HG03575 (cell line): ENCODE results near the gene ZNF184.

Source experiments
- ATAC-seq: cut with Tn5 transposase; IDR thresholded peaks from one replicate; pipeline ENCODE4 v1.9.1; 2021; ENCODE audit not compliant: unreplicated experiment, insufficient number of reproducible peaks, low FRiP score; ENCODE audit errors: extremely low read depth

Gene ZNF184

DNA sequence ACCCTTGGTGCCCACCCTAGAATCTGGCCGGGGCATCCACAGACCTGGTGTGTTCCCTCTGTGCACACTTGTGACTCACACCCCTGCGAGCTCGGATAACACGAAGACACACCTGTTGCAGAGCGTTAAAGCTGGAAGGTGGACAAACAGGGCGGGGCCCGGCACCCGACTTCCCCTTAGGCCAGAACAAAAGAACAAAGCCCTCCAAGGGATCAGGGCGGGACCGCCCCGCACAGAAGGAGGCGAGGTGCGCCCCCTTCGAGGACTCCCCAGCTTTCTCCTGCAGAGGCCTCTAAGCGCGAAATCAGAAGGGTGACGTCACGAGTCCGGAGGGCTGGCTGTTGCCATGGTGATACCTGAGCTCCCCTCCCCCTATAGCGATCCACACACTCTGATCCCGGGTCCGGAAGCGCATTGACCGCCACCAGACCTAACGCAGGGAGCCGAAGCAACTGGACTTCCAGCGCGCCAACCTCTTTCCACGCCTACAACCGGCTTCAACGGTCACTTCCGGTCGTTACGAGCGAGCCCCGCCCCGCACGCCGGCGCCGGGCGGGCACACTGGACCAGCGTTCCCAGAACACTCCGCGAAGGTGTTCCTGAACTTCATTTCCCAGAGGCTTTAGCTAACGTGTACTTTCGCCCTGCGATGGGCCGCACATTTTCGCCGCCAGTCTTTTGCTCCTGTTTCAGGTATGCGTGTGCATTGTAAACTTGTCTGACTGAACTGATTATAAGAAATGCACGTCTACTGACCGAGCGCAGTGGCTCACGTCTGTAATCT, at the start of gene ZNF184:
Gene ZNF184 (minus strand): TSS at position 489 of the 784 bp plus-strand sequence. CDS start 811 bp downstream, outside the sequence.
- peak; percentile 48 for ATAC-seq

DNA sequence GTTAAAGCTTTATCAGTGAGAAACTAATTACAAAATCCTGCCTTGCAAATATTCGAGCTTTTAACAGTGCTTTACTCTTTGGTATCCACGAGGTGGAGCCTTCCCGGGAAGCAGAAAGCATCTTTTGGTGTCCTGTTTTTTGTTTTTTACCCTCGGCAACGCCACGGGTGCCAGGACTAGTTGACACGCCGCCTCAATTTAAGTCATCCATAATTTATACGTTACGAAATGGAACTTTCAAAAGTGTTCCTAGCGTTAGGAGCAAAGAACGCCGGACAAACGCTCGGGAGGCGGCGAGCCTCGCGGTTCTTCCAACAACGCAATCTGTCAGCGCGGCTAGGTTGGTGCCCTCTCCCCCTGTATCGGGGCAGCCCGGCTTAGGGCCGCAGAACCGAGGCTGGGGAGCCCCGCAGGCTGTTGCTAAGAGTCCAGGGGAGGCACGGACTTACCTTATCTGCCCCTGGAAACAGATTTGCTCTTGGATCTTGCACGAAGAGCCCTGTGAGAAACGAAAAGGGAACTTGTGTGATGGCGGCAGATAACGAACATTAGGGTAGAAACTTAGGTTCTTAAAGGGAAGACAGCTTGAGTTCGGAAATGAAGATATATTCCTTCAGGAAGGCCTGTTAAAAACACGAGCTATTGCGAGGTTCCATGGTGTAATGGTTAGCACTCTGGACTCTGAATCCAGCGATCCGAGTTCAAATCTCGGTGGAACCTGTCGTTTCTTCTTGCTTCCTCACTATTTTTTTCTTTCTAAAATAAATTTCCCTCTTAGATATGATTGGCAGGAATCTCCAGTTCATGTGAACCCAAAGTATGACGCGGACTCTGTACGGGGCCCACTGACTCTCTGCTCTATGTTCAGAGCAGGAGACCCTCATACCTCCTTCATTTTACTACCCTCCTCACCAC, 46.2 kb upstream of the ZNF184 start:
- no peak for ATAC-seq

DNA sequence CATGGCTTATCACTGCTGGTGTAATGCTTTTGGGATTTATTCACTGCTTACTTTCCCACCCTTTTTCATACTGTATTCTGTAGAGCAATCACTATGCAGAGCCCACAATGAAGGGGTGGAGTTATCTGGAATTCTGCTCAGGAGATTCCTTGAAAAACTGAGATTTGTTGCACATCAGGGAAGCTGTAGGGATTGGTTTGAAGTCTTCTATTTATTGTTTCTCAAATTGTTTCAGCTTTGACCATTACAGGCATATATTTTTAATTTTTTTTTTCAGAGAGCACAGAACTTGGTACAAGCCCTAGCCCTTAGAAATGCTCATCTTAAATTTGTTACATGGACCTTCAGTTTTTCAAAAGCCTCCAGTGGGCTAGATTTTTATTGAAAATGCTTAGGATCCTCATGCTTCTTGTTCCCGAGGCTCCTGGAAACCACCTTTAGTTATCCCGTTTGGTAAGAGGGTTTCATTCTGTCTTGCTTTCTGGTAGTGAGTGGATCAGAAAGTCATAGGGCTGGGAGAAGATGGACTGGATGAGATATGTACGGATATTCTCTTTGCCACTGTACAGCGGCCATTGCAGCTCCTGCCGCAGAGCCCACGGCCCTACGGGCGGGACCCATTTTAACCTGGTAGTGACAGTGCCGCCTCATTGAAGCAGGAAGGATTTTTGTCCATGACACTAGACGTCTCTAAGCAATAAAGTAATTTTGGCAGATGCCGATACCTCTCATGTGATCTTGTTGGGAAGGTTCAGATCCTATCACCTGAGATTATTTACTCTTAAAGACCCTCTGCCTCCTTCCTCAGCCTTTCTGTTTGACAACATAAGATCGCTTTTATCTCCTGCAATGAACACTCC, 45.3 kb upstream of the ZNF184 start:
- ATAC-seq, result no peak

DNA sequence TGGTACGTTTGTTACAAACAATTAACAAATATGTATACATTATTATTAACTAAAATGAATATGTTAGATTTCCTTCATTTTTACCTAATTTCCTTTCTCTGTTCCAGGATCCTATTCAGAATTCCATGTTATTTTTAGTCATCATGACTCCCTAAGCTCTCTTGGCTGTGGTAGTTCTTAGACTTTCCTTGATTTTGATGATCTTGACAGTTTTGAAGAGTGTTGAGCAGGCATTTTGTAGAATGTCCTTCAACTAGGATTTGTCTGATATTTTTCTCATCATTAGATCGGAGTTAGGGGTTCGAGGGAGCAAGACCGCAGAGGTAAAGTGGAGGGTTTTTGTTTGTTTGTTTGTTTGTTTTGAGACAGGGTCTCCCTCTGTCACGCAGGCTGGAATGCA, 44.3 kb upstream of the ZNF184 start:
- ATAC-seq, result no peak

DNA sequence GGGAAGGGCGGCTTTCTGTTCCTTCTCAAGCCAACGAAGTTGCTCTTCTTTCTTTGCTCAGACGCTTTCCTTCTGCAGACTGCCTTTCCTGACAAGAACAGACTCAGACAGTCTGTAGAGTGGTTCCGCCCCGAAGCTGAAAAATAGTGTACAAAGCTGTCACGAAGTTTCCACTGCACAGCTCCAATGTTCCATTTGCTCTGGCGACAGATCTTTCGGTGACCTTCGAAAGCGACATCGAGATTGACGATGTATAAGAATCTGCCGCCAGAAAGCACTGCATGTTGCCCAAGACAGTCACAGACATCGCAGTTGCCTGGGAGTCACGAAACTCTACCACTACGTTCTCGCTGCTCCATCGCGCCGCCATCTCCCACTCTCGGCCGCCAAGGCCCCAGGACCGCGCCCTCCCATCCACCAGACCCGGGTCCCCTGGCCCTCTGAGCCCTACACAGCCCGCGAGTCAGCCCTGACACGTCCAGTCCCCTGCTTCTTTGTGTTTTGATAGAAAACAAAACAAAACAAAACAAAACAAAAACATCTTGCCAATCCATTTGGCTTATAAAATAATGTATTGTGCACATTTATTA, 42.1 kb upstream of the ZNF184 start:
- ATAC-seq, result no peak

DNA sequence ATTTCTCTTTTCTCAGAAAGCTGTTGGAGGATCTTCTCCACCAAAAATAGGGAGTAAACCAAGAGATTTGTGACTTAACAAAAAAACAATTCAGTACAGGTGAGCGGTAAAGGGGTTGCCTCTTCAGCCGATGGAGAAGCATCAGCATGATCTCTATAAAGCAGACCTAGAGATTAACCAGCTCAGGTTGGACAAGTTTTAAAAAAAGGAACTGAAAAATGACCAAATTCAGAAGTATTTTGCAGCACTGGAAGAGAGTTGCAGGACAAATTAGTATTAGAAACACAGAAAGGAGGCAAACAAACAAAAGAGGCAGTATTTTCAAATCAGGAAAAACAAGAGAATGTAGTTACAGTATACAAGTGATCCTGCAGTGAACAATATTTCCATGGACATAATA, 39.6 kb upstream of the ZNF184 start:
- ATAC-seq, result no peak

DNA sequence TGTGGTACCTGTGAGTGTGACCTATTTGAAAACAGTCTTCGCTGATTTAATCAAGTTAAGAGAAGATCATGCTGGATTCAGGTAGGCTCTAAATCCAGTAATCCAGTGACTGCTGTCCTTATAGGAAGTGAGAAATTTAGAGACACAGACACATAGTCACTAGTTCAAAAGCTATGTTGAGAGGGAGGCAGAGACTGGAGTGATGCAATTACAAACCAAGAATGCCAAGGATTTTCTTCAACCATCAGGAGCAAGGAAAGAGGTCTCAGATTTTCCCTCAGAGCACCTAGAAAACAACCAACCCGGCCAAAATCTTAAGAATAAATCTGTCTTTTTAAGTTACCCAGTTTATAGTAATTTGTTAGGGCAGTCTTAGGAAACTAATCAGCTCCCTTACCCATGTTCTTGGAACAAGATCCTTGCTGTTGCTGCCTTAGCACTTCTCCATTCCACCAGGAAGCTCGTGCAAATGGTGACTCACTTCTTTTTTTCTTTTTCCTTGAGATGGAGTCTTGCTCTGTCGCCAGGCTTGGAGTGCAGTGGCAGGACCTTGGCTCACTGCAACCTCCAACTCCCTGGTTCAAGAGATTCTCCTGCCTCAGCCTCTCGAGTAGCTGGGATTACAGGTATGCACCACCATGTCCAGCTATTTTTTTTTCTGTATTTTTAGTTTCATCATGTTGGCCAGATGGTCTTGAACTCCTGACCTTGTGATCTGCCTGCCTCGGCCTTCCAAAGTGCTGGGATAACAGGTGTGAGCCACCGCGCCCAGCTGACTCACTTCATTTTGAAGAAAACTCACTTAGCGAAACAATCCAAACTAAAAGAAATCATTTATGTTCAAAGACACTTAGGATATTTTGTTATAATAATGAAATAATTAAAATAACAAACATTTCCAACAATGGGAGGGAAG, 34.4 kb upstream of the ZNF184 start:
- ATAC-seq, result no peak

DNA sequence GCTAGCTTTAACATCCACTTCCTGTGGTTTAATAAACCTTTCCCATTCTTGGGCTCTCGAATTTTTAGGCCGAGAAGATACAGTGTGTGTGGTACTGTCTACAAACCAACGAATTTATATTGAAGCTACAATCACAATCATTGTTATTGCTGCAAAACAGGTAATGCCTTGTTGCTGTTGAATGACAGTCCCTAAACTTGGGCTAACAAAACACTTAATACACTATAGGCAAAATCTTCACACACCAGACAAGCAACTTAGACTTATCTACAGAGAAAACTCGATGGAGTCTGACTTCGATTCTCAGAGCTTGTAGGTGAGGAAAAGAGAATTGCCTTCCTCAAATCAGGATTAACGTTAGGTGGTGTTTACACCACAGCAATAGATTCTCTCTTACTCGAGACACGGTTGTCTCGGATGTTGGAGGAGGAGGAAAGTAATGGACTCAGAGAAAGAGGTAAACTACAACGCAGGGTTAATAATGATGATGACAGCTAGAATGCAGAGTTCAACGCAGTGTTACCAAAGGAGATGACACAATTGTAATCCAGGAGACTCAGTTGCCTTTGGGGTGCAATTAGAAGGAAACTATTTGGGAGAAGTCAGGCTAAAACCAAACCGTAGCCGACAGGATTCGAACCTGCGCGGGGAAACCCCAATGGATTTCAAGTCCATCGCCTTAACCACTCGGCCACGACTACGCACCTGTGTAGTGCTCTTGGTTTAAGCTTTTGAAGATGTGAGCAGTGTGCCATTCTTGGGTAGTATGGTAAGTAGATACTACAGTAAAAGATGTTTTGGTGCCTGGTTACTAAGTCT, 32.5 kb upstream of the ZNF184 start:
- ATAC-seq, result no peak

DNA sequence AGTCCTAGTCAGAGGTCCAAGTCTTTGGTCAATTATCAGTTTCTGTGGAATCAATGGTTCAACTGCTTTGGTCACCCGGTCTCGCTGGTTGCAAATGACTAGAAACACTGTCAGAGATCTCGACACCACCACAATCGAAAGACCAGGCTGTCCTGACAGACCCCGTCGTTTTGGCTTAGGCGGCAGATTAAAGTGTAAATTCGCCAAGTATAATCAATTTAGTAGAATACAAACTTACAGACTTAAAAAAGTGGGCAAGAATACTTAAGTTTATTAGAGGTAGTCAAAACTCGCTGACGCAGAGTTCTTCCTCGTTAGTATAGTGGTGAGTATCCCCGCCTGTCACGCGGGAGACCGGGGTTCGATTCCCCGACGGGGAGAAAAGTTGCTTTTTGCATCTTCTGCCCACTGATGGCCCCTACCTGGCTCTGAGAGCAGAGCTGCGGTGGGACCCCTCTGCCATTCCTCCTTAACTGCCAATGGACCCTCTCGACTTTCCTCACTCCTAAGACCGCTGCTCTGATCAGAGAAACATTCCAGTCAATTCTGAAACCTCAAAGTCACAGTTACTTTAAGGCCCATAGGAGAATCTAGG, 30.6 kb upstream of the ZNF184 start:
- no peak for ATAC-seq

DNA sequence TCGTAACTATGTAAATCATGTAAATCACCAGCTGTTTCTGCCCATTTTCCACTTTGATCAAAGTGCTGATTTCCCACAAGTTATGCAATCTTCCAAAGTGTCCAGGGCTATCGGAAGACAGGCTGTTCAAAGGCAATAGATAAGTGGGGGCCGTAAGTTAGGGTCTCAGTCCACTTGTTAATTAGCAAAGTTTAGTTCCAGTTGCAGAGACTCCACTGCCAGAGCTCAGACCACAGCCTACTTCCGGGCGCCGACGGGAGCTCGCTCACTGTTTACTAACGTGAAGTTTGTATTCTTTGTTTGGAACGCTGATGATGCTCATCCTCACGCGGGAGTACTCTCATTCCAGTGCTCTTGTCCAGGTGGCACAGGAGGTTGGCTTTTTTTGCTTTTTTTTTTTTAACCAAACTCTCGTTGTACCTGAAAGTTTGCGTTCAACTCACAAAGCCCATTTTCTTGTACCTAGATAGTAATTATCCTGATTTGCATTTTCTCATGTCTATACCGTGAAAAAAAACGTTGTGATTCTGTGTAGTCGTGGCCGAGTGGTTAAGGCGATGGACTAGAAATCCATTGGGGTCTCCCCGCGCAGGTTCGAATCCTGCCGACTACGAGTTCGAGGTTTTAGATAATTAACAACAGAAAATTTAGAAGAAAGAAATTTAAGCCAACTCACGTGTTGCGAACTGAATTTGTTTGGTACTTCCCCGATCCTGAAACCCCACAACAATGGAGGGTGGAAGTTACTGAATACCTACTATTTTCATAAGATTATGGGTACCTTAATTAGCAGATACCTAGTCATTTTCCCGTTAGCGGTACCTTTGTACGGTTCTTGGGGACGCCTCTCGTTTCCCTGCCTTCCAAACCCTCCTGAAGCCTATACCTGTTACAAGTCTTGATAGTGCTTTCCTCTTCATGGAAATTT, 29.9 kb upstream of the ZNF184 start:
- ATAC-seq, result no peak

DNA sequence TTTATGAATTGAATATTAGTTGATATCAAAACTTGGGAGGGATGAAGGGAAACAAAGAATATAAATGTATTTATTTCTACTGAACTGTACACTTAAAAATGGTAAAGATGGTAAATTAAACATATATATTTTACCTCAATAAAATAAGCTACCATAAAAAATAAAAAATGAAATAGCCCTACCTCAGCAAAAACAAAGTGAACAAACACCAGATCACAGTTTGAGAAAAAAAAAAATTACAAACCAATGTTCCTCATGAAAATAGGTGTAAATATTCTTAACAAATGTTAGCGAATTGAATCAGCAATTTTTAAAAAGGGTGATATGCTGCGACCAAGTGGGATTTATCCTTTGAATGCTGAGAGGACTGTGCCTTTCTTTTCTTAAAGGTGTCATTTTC, 28.3 kb upstream of the ZNF184 start:
- no peak for ATAC-seq

DNA sequence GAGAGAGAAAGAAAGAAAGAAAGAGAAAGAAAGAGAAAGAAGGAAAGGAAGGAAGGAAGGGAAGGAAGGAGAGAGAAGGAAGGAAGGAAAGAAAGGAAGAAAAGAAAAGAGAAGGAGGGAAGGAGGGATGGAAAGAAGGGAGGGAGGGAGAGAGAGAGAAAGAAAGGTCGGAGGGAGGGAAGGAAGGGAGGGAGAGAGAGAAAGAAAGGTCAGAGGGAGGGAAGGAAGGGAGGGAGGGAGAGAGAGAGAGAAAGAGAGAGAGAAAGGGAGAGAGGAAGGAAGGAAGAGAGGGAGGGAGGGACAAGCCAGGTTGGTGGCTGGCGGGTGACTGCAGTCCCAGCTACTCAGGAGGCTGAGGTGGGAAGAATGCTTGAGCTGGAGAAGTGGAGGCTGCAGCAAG, 27.3 kb upstream of the ZNF184 start:
- ATAC-seq, result no peak

DNA sequence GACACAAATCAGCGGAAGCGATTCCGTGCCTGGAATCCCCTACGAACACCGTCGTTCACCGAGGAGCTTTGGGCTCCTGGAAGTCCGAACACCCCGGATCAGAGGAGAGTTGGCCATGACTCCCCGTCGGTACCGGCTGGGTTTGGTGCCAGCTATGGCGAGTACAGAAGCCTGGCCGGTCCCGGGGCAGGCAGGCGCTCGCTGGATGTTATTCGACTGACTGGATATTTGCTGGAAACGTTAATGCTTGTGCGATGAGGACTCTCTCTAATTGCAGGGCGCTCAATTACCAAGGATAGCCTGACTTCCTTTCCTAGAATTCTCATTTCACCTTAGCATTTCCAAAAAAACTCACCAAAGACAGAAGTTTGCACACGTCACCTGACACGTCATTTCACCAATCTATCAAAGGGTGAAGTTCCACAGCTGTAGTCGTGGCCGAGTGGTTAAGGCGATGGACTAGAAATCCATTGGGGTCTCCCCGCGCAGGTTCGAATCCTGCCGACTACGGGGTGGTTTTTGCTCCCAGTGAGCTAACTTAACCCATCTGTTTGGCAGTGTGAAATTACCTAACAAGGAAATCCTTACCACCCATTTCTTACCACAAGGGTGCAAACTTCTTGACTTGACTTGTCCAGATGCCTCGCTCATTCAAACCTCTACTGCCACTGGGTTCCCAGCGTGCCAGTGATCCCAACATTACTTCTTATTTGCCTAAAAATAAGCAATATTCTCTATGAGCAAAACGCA, 22.7 kb upstream of the ZNF184 start:
- ATAC-seq, result no peak

DNA sequence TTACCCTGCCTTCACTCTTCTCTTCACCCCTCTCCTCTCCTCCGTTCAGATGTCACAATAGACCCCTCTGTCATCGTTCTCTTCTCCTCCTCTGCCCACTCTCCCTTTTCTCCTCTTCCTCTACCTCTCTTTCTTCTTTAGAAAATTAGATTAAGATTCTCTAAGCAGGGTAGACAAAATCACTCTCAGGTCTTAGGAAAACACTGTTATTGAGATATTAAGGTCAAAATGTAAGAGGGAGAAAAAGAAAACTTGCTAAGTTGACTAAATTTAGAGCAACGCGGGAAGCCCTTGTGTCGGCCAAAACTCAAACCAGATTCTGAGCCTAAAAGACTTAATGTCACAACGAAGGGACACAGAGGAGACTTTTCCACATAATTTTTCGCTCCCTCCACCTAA, 22.1 kb upstream of the ZNF184 start:
- ATAC-seq, result no peak

DNA sequence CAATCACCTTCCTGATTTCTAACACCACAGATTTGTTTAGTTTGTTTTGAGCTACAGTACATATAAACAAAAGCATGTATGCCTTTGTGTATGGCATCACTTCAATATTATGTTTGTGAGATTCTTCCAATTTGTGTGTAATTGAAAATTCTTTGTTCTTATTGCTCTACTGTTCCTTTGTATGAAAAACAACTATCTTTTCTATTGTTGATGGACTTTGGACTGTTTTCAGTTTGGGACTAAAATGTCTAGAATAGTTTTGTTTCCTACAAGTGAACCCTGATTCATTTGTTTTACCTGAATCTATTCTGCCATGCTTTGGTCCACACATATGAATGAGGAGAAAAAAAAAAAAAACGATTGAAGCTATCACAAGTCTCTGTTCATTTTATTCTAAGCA, 21.2 kb upstream of the ZNF184 start:
- ATAC-seq, result no peak
